ENCODE measurements around the gene IRX4.

DNA sequence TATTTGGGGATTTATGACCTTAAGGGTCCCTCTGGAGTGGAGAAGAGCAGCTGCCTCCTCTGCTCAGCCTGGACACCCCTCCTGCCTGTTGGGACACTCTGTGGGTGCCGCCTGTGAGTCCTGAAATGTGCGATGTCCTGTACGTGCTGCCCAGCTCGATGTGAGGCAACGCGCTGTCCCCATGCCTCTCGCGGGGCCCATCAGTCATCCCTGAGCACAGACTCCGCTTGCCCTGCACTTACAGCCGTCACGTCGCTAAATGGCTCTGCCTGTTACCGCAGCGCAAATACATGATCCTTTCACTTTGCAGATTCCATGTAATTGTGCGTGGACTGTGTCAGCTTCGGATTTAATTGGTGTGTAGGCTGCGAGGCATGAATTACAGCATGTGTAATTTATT, 27.1 kb downstream of the IRX4 start:
- TF ChIP-seq CTCF (IDR thresholded peaks at IDR 0.05), result no peak
- no peak for TF ChIP-seq POLR2A (IDR thresholded peaks at IDR 0.05)
